Stimulated activated CD4-positive, alpha-beta T cell treated with anti-CD3 and anti-CD28 coated beads, TNF-alpha, amount 100 ng/mL, for 1 hour (primary cell): Measurements from ENCODE around the gene GNG4.
A peak's percentile ranks its signal among the peaks of the same experiment; 100 is the strongest.
"Not testable (repeated sequence)": the region's sequence is repeated elsewhere in the genome, so short reads cannot be mapped to it uniquely, and the experiment has no call there.

Source experiments
- DNase-seq, 3 donors: peaks; one replicate each; pipeline ENCODE4 v3.0.0-alpha.2; 2020; ENCODE audit warnings: low read depth in 3 of 3, low spot score in 1 of 3

The GNG4 gene

DNA sequence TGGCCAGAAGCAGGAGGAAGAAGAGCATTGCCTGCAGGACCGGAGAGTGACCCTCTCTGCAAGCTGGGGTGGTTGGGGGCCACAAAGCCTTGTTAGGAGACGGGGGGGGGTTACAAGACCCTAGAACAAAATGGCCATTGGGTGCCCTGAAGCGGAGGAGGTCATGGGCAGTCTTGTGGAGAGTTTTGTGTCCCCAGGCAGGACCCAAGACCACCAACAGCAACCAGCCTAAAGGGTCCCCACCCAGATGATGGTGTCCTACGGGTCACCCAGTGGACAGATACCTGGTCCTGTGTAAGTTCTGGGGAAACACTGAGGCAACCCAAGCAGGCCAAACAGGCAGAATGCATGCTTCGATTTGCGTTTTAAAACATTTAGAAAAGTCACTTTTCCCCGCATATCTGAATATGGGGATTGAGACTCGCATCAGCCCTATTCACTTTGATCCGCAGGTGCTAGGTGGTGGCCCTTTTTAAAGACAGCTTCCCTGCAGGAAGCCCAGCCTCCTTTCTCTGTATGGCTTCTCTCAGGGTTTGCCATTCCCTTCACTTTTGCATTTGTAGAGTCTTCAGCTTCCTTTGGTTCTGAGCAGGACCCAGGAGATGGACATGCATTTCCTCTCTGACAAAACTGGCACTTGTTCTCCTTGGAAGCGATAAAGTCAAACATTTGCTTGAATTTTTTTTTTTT, 21.1 kb downstream of the GNG4 start:
- no peak for DNase-seq

DNA sequence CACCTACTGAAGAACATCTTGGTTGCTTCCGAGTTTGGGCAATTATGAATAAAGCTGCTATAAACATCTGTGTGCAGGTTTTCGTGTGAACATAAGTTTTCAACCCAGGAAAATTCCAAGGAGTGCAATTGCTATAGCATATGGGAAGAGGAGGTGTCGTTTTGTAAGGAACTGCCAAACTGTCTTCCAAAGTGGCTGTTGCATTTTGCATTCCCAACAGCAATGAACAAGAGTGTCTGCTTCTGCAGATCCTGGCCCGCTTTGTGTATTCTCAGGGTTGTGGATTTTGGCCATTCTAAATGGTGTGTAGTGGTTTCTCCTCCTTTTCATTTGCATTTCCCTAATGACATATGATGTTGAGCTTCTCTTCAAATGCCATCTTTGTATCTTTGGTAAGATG, 23.8 kb downstream of the GNG4 start:
- DNase-seq, result no peak

DNA sequence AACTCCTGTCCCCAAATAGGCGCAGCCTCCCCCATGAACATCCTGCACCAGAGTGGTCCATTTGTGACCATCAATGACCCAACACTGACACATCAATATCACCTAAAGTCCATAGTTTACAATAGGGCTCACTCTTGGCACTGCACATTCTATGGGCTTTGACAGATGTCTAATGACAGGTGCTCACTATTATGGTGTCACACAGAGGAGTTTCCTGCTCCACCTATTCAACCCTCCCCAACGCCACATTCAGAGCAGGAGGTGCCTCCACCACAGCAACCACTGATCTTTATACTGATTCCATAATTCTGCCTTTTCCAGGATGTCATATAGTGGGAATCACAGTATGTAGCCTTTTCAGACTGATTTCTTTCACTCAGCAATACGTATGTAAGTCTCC, 24.2 kb downstream of the GNG4 start:
- no peak for DNase-seq

DNA sequence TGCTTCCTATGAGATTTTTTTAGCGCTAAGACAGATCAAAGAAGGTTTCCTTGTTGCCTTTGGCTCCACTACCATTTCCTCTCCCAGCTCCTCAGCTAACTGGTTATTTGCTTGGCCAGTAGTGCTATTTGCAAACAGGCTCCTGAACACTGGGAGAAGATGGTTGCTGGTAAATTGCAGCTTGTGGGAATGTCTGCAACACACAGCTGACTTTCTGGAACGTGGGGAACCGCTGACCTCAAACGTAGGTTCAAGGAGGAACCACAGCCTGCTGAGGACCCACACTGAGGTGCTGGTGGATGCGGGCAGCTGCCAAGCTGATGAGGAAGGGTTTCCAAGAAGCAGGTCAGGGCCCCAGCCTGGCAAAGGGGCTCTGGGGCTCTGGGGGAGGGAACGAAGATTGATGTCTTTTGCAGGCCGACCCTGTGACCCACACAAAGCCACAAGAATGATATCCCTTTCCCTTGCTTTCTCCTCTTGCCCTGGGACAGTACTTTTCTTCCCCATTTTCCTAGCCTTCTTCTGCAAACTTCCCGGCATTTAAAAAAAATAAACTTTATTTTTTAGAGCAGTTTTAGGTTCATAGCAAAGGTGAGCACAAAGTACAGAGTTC, 24.8 kb downstream of the GNG4 start:
- DNase-seq, result no peak

DNA sequence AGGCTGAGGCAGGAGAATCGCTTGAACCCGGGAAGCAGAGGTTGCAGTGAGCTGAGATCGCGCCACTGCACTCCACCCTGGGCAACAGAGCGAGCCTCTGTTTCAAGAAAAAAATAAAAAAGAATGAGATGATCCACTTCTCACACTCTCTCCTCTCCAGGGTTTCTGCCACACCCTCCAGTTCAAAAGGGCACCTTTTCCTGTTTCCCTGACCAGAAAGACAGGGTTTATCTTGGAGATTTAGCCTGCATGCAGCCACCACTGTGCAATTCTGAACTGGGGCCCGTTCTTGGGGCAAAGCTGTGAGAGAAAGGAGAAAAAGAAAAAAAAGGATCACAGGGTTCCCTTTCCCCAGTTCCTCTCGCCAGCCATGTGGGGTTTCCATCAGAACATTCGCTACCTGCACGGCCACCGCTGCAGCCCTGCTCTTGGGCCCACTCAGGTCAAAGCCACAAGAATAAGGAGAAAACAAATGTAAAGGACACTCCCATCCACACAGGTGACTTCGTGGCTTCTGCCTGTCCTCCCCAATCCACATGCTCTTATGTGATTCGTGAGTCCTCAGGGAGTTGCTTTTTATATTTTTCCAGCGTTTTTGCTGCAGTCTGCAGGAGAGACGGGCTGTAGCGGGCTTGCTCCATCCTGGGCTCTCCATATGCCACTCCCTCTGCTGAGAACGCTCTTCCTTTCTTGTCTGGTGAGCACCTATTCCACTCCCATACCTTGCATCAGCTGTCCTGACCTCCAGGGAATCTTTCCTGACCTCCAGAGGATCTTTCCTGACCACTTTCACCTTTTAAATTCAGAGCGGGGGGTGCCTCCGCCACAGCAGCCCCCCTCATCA, 26.4 kb downstream of the GNG4 start:
- no peak for DNase-seq

GRCh38 chr1:235619149-235619548, 30.4 kb downstream of the GNG4 start:
- not testable (repeated sequence) for DNase-seq

DNA sequence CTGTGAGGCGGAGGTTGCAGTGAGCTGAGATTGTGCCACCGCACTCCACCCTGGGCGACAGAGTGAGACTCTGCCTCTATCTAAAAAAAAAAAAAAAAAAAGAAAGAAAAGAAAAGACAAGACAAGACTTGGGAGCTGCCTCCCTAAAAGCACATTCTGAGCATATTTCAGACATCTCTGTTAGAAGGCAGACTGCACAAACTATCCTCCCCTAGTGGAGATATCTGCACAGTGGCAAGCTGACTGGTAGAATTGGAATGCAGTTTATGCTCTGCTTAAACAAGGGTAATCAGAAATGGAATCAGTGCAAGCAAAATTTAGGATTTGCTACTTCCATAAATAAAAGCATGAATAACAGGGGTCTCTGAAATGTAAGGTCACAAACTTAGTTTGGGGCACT, 31.8 kb downstream of the GNG4 start:
- no peak for DNase-seq

DNA sequence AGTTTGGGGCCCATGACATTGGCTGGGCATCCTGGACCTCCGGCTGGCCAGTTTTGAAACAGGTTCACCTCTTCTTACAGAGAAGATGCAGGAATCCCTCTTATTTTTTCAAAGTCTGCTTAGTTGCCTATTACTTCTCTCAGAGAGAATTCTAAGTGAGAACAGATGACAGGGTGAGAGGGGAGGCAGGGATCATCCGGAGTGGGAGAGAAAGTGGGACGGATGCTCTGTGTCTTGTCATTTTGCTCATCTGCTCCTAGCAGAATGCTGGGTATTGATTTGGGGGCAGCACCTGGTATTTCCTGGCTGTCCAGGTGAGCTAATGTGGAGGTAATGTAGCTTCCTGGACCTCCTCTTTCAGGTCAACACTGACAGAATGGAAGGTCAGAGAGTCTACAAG, 32.4 kb downstream of the GNG4 start:
- no peak for DNase-seq

GRCh38 chr1:235614442-235614954, 35.1 kb downstream of the GNG4 start:
- DNase-seq, result no peak

GRCh38 chr1:235613602-235614001, 36.0 kb downstream of the GNG4 start:
- DNase-seq, result no peak

GRCh38 chr1:235612761-235613160, 36.8 kb downstream of the GNG4 start:
- no peak for DNase-seq

GRCh38 chr1:235610157-235610556, 39.4 kb downstream of the GNG4 start:
- no peak for DNase-seq

GRCh38 chr1:235608278-235608677, 41.3 kb downstream of the GNG4 start:
- DNase-seq, result no peak

GRCh38 chr1:235607284-235607683, 42.3 kb downstream of the GNG4 start:
- DNase-seq, result no peak

DNA sequence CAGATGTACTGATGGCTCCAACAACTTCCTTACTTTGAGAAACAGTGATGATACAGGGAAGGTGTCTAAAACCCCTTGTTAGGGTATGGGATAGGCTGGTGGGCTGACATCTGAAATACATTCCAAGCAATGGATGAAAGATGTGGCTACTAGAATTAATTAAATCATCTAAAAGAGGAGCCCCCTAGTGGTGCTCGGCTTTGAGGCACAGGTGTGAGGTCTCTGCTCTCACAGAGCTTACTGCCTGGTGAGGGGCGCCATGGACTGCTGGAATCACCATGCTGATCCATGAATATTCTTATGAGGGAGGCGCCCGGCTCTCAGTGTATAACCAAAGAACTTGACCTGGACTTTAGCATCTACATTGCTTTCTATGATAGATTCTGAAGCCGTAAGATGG, 48.5 kb downstream of the GNG4 start:
- peak in 1 of 3 donors; percentile 4 for DNase-seq

GRCh38 chr1:235599536-235599935, 50.0 kb downstream of the GNG4 start:
- no peak for DNase-seq

DNA sequence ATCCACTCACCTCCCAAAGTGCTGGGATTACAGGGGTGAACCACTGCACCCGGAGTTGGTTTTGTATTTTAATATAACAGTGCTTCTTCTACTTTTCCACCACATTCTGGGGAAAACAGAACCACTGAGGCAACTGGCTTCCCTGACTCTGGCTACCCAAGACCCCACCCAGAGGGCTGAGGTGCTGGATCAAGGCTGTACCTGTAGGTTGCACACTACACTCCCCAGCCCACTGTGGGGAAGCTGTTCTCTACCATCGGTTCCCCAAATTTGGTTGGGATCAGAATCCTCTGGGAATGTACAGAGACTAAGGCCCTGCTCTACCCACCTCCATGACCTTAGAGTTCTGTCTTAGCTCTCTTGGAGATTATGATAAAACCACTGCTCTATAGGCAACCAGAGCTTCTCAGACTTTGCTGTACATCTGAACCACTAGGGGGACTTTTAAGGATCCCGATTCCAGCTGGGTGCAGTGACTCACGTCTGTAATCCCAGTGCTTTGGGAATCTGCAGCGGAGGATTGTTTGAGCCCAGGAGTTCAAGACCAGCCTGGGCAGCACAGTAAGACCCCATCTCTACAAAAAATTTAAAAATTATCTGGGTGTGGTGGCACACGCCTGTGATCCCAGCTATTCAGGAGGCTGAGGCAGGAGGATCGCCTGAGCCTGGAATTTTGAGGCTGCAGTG, 51.6 kb downstream of the GNG4 start:
- DNase-seq, result no peak

DNA sequence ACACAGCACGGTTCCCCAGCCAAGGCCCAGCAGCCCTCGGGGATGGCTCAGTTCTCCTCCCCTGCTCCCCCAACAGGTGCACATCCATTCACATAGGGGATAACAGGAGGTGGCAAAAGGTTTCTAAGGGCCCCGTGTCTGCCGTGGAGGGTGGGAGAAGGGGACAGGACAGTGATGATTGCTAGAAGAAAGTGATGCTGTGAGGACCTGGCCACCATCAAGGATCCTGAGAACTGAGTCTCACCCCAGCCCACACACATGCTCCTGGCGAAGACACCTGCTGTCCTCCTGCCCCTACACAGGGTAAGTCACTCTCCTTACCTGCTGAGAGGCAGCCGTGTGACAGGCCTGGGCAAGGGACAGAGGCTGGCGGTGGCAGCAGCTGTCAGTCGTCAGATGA, 54.5 kb downstream of the GNG4 start:
- DNase-seq, result no peak

DNA sequence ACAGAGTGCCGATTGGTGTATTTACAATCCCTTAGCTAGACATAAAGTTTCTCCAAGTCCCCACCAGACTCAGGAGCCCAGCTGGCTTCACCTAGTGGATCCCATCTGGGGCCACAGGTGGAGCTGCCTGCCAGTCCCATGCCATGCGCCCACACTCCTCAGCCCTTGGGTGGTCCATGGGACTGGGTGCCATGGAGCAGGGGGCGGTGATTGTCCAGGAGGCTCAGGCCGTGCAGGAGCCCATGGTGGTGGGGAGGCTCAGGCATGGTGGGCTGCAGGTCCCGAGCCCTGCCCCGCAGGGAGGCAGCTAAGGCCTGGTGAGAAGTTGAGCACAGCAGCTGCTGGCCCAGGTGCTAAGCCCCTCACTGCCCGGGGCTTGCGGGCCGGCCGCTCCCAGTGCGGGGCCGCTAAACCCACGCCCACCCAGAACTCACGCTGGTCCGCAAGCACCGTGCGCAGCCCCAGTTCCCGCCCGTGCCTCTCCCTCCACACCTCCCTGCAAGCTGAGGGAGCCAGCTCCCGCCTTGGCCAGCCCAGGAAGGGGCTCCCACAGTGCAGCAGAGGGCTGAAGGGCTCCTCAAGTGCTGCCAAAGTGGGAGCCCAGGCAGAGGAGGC, 55.2 kb downstream of the GNG4 start:
- DNase-seq, result not testable (repeated sequence)

GRCh38 chr1:235588916-235589515, 60.6 kb downstream of the GNG4 start:
- DNase-seq, result no peak

- DNase-seq, result no peak
These were observed 61.4 kb downstream of the GNG4 start for GRCh38 chr1:235588156-235588555.
